GM19023 (cell line): Measurements from ENCODE around the gene AAK1.
"Not testable (repeated sequence)": the region's sequence is repeated elsewhere in the genome, so short reads cannot be mapped to it uniquely, and the experiment has no call there.

Experiments
- ATAC-seq: cut with Tn5 transposase; IDR thresholded peaks from one replicate; pipeline ENCODE4 v1.9.1; 2021; ENCODE audit warnings: mild to moderate bottlenecking, moderate library complexity; ENCODE audit not compliant: unreplicated experiment

The AAK1 gene

GRCh38 chr2:69419111-69419510 is 224.4 kb downstream of the AAK1 start:
- ATAC-seq: not testable (repeated sequence)

- ATAC-seq: no peak
These were observed 227.4 kb downstream of the AAK1 start for GRCh38 chr2:69416147-69416546.
